DND-41 (cell line): ENCODE results near the gene CFLAR.

Source experiments
- EZH2 ChIP-seq: IDR thresholded peaks from 3 replicates; pipeline ENCODE4 v1.6.1; 2012; ENCODE audit warnings: borderline replicate concordance, low read depth, mild to moderate bottlenecking, moderate library complexity, low read length, inconsistent platforms; ENCODE audit not compliant: severe bottlenecking
- TF ChIP-seq, protein P1 (sequence below): IDR thresholded peaks from 2 replicates; pipeline ENCODE4 v1.5.1; 2012; ENCODE audit warnings: borderline replicate concordance, low read length, moderate library complexity, mild to moderate bottlenecking; ENCODE audit not compliant: poor library complexity, severe bottlenecking; ENCODE audit errors: extremely low read depth

GRCh38 chr2:201110615-201111014 is 5.3 kb upstream of the CFLAR start:
- TF ChIP-seq, protein P1, sequence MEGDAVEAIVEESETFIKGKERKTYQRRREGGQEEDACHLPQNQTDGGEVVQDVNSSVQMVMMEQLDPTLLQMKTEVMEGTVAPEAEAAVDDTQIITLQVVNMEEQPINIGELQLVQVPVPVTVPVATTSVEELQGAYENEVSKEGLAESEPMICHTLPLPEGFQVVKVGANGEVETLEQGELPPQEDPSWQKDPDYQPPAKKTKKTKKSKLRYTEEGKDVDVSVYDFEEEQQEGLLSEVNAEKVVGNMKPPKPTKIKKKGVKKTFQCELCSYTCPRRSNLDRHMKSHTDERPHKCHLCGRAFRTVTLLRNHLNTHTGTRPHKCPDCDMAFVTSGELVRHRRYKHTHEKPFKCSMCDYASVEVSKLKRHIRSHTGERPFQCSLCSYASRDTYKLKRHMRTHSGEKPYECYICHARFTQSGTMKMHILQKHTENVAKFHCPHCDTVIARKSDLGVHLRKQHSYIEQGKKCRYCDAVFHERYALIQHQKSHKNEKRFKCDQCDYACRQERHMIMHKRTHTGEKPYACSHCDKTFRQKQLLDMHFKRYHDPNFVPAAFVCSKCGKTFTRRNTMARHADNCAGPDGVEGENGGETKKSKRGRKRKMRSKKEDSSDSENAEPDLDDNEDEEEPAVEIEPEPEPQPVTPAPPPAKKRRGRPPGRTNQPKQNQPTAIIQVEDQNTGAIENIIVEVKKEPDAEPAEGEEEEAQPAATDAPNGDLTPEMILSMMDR = no peak
- TF ChIP-seq EZH2 = no peak
